Measurements from ENCODE around the gene TAT.

DNA sequence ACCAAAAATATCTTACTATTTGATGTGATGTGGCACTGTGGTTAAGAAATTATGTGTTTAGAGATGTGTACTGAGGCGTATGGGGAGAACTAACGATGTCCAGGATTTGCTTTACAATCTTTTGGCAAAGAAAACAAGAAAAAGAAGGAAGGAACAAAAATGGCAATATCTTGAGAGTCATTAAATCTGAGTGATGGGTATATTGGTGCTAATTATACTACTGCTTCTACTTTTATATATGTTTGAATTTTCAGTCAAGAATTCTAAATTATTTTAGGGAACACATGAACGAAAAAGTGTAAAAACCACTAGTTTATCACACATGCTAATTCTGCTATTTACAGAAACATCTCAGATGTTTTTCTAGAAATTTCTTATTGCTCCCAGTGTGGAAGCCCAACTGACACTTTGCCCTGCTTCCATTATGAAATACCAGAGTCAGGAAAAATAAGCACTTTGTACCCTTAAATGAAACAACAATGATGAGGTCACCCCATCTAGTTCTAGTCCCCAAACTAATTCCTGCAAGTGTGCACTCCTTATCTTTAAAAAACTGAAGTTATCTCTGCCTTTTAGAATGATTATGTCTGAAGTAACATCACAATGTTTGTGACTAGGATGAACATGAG is 18.8 kb downstream of the TAT start:
- TF ChIP-seq, protein P1, sequence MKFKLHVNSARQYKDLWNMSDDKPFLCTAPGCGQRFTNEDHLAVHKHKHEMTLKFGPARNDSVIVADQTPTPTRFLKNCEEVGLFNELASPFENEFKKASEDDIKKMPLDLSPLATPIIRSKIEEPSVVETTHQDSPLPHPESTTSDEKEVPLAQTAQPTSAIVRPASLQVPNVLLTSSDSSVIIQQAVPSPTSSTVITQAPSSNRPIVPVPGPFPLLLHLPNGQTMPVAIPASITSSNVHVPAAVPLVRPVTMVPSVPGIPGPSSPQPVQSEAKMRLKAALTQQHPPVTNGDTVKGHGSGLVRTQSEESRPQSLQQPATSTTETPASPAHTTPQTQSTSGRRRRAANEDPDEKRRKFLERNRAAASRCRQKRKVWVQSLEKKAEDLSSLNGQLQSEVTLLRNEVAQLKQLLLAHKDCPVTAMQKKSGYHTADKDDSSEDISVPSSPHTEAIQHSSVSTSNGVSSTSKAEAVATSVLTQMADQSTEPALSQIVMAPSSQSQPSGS (IDR thresholded peaks at IDR 0.05; ENCODE audit: low read length), result no peak
- no peak for TF ChIP-seq EZH2 (IDR thresholded peaks at IDR 0.05; ENCODE audit: borderline replicate concordance, control insufficient read depth, low read depth, low read length)
- TF ChIP-seq, protein P2, sequence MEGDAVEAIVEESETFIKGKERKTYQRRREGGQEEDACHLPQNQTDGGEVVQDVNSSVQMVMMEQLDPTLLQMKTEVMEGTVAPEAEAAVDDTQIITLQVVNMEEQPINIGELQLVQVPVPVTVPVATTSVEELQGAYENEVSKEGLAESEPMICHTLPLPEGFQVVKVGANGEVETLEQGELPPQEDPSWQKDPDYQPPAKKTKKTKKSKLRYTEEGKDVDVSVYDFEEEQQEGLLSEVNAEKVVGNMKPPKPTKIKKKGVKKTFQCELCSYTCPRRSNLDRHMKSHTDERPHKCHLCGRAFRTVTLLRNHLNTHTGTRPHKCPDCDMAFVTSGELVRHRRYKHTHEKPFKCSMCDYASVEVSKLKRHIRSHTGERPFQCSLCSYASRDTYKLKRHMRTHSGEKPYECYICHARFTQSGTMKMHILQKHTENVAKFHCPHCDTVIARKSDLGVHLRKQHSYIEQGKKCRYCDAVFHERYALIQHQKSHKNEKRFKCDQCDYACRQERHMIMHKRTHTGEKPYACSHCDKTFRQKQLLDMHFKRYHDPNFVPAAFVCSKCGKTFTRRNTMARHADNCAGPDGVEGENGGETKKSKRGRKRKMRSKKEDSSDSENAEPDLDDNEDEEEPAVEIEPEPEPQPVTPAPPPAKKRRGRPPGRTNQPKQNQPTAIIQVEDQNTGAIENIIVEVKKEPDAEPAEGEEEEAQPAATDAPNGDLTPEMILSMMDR (IDR thresholded peaks at IDR 0.05 in 2 of 3, conservative IDR thresholded peaks at IDR 0.05 in 1 of 3; ENCODE audit: control insufficient read depth in 2 of 3, extremely low read depth in 1 of 3, insufficient read depth in 1 of 3, low read depth in 3 of 3, low read length in 3 of 3), result no peak
